IgD-negative memory B cell (primary cell): ENCODE measurements around the gene RBMS3. TPM values are rescaled to one million over a fixed set of nuclear protein-coding genes. Genes with fewer than 3 reads are reported as not detected.

Experiments used
- H3K27ac Mint-ChIP-seq, 3 donors: one replicate each; pipeline ENCODE4 v1.8.0; 2020 to 2022; ENCODE audit warnings: mild to moderate bottlenecking in 3 of 3, mixed read lengths in 3 of 3, moderate library complexity in 1 of 3
- H3K27me3 Mint-ChIP-seq: one replicate; pipeline ENCODE4 v1.8.0; 2021; ENCODE audit warnings: mixed read lengths
- H3K36me3 Mint-ChIP-seq: one replicate; pipeline ENCODE4 v1.8.0; 2020; ENCODE audit warnings: mild to moderate bottlenecking, mixed read lengths
- H3K4me1 Mint-ChIP-seq, 3 donors: one replicate each; pipeline ENCODE4 v1.8.0; 2020 to 2022; ENCODE audit warnings: mixed read lengths in 3 of 3, mild to moderate bottlenecking in 1 of 3
- H3K4me3 Mint-ChIP-seq, 4 donors: one replicate each; pipeline ENCODE4 v1.8.0; 2020 to 2022; ENCODE audit warnings: mild to moderate bottlenecking in 4 of 4, mixed read lengths in 4 of 4, moderate library complexity in 3 of 4
- H3K9me3 Mint-ChIP-seq, 3 donors: one replicate each; pipeline ENCODE4 v1.8.0; 2020 to 2021; ENCODE audit warnings: mixed read lengths in 3 of 3, mild to moderate bottlenecking in 1 of 3
- polyA plus RNA-seq: library from polyadenylated mRNA; unstranded; fragments of 300-500 nt; fragmentation: Illumina TruSeq; gene quantifications from one replicate; pipeline ENCODE4 v1.2.3, GENCODE V29; 2021

Gene RBMS3
- polyA plus RNA-seq, 1 donor from 2014 or later = not detected

DNA sequence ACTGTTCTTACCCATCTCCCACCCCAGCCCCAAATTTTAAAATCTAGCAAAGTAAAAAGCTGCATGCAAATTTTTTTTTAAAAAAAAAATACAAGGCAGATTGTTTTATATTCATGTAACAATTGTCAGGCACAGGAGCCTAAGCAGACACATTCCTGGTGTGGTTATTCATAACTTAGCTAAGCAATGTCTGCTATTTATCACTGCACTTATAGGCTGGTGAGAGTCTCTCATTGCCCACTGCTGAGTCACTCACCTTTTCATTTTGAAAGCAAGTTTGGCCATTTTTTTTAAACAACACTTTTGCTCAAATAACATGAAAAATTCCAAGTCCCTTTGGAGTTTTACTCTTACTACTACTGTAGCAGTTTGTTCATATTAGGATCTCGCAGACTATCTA is 413.9 kb downstream of the RBMS3 start:
- H3K4me1 Mint-ChIP-seq = no peaks in the 10 kb centered on the region
- no peaks in the 10 kb centered on the region for H3K27me3 Mint-ChIP-seq
- peaks cover 0 to 9% (median 3%) of the 10 kb centered on the region in 3 donors for H3K9me3 Mint-ChIP-seq
- no peak overlapping the region for H3K4me3 Mint-ChIP-seq
- H3K27ac Mint-ChIP-seq = no peak overlapping the region
- no peaks in the 10 kb centered on the region for H3K36me3 Mint-ChIP-seq

DNA sequence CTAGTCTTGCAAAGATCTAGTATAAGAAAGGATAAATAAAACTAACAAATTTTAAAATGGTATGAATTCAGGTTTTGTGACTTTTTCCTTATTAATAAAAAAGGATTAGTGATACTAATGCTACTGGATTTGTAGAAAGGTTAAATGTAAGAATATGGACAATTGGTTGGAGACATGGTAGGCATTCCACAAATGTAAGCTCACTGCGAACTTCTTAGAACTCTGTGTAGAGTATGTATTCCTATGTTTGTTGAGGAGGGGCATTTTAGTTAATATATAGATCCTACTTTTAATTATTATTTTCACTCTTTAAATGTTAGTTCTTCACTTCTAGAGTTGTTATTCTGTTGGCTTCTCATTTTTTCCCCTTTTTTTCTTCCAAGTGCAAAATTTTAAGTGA is 414.3 kb downstream of the RBMS3 start:
- Mint-ChIP-seq H3K4me1 (no peaks in the 10 kb centered on the region), H3K9me3 (peaks cover 0 to 14% (median 3%) of the 10 kb centered on the region in 3 donors), H3K27me3 (no peaks in the 10 kb centered on the region), H3K27ac (no peak overlapping the region), H3K4me3 (no peak overlapping the region), H3K36me3 (no peaks in the 10 kb centered on the region)

DNA sequence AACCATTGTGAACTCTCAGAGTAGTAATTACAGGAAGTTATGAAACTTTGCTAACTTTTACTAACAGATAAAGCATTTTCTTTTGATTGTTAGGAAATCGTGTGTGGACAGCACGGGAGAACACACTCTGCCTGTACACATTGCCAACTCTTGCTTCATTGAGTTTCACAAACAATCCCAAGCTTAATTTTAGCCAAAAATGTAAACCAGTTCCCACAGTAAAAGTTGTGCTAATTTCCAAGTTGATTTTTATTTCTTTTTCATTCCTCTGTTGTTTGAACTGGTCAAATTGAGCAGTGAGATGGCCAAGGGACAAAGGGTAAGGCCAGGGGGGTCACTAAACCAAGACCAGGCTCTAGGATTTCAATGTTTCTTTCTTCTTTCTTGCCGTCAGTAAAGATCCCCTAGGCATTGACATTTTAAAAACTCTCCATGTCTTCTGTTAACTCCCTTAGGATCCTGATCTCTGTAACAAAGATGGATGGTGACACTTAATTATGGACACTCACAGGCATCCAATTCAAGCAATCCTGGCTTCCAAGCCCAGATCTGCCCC is 414.9 kb downstream of the RBMS3 start:
- no peaks in the 10 kb centered on the region for H3K36me3 Mint-ChIP-seq
- H3K4me1 Mint-ChIP-seq = no peaks in the 10 kb centered on the region
- H3K4me3 Mint-ChIP-seq = no peak overlapping the region
- no peaks in the 10 kb centered on the region for H3K27me3 Mint-ChIP-seq
- peaks cover 4 to 19% (median 4%) of the 10 kb centered on the region in 3 donors for H3K9me3 Mint-ChIP-seq
- no peak overlapping the region for H3K27ac Mint-ChIP-seq

DNA sequence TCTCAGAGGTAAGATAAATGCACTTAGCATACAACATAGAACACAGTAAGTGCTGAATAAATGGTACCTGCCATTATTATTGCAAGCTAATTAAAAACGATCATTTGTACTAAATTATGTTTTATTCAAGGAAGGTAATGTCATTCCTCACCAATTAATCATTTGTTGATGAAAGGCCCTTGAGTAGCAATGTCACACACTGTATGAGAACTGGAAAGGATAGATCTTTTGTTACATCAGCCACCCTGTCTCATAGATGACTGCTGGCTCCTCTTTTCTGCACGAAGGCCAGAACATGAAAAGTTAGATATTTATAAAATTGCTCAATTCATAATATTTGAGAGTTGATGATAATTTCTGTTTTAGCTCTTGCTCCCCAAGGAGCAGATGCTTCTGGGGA is 415.4 kb downstream of the RBMS3 start:
- Mint-ChIP-seq H3K4me3 (no peak overlapping the region), H3K36me3 (no peaks in the 10 kb centered on the region), H3K27me3 (no peaks in the 10 kb centered on the region), H3K9me3 (peaks cover 4 to 19% (median 5%) of the 10 kb centered on the region in 3 donors), H3K27ac (no peak overlapping the region), H3K4me1 (no peaks in the 10 kb centered on the region)

DNA sequence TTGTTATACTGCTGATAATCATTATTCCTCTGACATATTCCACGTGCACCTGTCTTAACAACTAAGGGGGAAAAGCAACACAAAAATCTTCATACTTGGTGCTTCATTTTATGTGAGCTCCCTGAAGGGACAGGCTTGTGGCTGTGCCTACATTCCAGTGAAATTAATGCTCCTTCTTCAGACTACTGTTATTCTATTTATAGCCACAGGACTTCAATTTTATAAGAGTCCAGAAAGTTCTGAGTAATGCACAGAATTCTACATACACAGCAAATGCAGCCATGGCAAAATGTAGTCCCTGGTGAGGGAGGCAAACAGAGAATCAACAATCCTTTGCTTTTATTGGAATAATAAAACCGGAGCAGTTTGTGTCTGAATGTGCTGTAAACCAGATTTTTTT is 417.1 kb downstream of the RBMS3 start:
- Mint-ChIP-seq H3K9me3 (peaks cover 4 to 19% (median 5%) of the 10 kb centered on the region in 3 donors), H3K4me1 (no peaks in the 10 kb centered on the region), H3K4me3 (no peak overlapping the region), H3K27me3 (no peaks in the 10 kb centered on the region), H3K27ac (no peak overlapping the region), H3K36me3 (no peaks in the 10 kb centered on the region)

DNA sequence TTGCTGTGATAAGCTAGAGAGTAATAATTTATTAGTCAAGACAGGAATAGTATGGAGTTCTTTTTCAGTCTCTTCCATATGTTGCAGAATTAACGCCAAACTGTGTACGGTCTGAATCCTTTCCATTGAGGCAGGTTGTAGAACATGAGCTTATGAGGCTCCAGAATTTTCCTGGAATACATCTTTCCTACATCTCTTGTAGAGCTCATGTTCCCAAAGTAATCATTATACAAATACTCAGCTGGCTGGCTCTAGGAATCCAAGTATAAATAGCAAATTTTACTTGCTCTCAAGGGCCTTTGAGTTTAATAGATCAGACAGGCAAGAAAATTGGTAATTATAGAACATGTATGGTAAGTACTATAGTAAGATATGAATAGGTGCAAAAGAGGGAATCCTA is 419.4 kb downstream of the RBMS3 start:
- Mint-ChIP-seq H3K27me3 (no peaks in the 10 kb centered on the region), H3K27ac (no peak overlapping the region), H3K36me3 (no peaks in the 10 kb centered on the region), H3K4me3 (no peak overlapping the region), H3K4me1 (no peaks in the 10 kb centered on the region), H3K9me3 (peaks cover 4 to 19% (median 6%) of the 10 kb centered on the region in 3 donors)

DNA sequence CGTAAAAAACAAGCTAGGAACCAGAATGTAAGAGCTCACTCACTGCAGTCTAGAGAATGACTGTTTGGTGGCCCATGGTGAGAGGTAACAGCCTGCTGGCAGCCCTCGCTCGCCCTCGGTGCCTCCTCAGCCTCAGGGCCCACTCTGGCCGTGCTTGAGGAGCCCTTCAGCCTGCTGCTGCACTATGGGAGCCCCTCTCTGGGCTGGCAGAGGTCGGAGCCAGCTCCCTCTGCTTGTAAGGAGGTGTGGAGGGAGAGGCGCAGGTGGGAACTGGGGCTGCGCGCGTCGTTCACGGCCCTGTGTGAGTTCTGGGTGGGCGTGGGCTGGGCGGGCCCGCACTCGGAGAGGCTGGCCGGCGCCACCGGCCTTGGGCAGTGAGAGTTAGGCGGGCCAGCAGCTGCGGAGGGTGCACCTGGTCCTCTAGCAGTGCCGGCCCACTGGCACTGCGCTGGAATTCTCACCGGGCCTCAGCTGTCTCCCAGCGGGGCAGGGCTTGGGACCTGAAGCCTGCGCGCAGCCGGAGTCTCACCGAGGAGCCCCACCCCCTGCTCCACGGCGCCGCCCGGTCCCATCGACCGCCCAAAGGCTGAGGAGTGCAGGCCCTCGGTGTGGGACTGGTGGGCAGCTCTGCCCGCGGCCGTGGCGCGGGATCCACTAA is 420.6 kb downstream of the RBMS3 start:
- no peaks in the 10 kb centered on the region for H3K27me3 Mint-ChIP-seq
- H3K4me3 Mint-ChIP-seq = no peak overlapping the region
- H3K4me1 Mint-ChIP-seq = no peaks in the 10 kb centered on the region
- H3K27ac Mint-ChIP-seq = no peak overlapping the region
- H3K9me3 Mint-ChIP-seq = peaks cover 4 to 14% (median 6%) of the 10 kb centered on the region in 3 donors
- H3K36me3 Mint-ChIP-seq = no peaks in the 10 kb centered on the region

DNA sequence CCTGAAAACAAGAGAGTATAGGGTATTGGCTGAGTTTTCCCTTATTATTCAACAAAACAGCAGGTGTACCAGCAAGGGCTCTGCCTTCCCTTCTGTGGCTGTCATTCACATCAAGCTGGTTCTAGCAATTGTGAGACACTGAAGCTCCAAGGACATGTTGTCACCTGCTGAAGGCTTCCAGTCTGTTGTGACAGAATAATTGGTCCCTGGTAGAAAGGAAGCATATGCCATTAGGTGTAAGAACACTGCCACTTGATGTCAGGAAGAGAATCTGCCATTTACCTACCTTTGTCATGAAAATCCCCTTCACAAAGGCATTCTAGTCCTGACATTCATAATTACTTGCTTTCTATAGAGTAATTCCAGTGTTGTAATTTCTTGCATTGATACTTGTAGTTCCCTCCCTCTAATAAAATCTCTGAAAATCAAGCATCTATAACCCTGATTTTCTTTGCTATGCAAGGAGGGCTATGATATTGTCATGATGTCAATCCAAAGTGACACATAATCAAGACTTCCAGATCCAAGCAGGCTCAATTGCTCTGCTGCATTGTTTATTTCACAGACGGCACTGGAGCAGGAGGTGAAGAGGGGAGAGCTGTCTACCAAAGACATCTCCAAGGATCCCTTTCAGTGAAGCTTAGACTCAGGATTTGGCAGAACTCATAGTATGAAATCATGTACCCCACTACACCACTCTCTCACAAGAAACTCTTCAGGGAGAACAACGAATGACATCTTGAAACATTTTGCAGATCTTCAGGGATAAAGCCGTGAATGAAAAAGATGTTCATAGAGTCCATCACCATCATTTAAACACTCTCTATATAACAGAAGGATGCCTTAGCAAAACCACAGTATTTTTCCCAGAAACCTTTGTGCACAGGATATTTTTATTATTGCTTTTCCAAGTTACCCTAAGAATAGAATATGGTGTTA is 425.3 kb downstream of the RBMS3 start:
- Mint-ChIP-seq H3K36me3 (no peaks in the 10 kb centered on the region), H3K4me3 (no peak overlapping the region), H3K27ac (no peak overlapping the region), H3K27me3 (no peaks in the 10 kb centered on the region), H3K9me3 (peaks cover 0 to 2% (median 0%) of the 10 kb centered on the region in 3 donors), H3K4me1 (no peaks in the 10 kb centered on the region)

DNA sequence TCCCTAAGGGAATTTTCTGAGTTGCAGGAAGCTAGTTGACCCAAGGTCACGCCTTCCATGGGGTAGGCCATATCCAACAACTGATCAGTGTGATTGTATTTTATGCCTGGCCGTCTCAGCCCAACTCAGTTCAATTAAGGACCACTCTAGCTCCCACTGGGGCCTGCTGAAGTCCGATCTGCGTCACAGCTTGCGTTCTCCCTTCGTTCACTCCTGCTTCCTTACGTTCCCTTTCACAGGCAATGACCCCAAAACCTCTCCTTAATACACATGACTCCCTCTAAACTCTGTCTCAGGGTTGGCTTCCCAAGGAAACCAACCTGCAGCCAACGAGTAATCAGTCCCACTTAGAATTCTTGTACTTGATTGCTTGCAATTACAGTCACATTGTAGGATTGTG is 428.0 kb downstream of the RBMS3 start:
- no peak overlapping the region for H3K27ac Mint-ChIP-seq
- no peak overlapping the region for H3K4me3 Mint-ChIP-seq

DNA sequence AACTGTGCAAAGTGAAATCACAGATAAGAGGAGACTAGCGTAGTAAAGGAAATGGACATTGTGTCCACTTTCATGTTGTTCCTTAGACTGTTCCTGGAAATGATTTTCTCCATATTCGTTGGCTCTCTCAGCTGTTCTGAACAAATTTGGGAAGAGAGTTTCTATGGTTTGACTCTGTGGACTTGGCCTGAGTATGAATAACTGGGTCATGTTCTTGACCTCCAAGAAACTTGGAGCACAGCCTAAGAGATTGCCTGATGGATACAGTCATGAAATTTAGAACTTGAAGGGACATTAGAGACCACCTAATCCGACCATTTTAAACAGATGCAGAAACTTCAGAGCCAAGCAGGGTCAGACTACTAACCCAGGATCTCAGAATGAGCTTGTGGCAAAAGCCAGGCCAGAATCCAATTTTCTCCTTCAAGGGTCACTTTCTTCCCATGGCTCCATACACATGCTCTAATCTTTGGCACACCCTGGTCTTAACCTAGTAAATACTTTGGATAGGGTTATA is 430.4 kb downstream of the RBMS3 start:
- Mint-ChIP-seq H3K4me3 (no peak overlapping the region), H3K27ac (no peak overlapping the region), H3K9me3 (no peaks in the 10 kb centered on the region), H3K4me1 (no peaks in the 10 kb centered on the region), H3K27me3 (no peaks in the 10 kb centered on the region), H3K36me3 (no peaks in the 10 kb centered on the region)

More for the DNA sequence above, 428.0 kb downstream of the RBMS3 start:
- Mint-ChIP-seq H3K27me3 (no peaks in the 10 kb centered on the region), H3K4me1 (no peaks in the 10 kb centered on the region), H3K36me3 (no peaks in the 10 kb centered on the region), H3K9me3 (peaks cover 0 to 2% (median 0%) of the 10 kb centered on the region in 3 donors)

DNA sequence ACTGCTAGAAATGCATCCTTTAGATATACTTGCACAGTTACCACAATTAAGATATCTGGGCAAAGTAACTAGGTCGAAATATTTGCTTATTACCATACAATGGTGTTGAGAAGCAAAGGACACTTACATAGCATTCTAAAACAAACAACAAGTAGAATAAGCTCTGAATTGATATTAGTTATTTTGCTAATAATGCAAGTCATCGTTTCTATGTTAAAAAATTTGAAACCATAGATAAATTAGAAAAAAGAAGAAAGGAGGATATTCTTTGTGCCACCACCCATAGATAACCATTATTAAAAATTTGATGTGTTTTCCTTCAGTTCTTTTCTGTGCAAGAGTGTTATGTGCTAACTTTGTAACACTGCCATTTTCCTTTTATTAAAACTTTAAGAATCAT is 435.3 kb downstream of the RBMS3 start:
- no peaks in the 10 kb centered on the region for H3K4me1 Mint-ChIP-seq
- H3K4me3 Mint-ChIP-seq = no peak overlapping the region
- no peaks in the 10 kb centered on the region for H3K27me3 Mint-ChIP-seq
- no peaks in the 10 kb centered on the region for H3K9me3 Mint-ChIP-seq
- H3K36me3 Mint-ChIP-seq = no peaks in the 10 kb centered on the region
- H3K27ac Mint-ChIP-seq = no peak overlapping the region

DNA sequence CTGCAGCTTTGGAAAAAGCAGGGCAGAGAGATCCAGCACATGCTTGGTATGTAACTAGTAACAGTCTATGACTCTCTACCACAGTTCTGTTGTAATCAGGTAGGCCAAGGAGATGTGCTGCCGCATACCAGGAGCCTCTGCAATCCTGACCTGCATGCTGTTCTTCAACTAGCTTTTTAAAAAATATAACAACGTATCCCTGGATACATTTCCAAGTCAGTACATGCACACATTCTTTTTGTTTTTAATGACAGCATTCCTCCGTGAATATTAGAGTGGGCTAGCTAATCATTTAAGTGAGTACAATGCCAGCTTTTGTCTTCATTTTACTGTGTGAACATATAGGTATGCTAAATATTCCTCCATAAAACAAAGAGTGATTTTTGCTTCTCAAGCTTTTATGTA is 437.8 kb downstream of the RBMS3 start:
- peaks cover 0 to 3% (median 0%) of the 10 kb centered on the region in 3 donors for H3K9me3 Mint-ChIP-seq
- no peaks in the 10 kb centered on the region for H3K36me3 Mint-ChIP-seq
- H3K27me3 Mint-ChIP-seq = no peaks in the 10 kb centered on the region
- no peak overlapping the region for H3K27ac Mint-ChIP-seq
- H3K4me3 Mint-ChIP-seq = no peak overlapping the region
- H3K4me1 Mint-ChIP-seq = no peaks in the 10 kb centered on the region

DNA sequence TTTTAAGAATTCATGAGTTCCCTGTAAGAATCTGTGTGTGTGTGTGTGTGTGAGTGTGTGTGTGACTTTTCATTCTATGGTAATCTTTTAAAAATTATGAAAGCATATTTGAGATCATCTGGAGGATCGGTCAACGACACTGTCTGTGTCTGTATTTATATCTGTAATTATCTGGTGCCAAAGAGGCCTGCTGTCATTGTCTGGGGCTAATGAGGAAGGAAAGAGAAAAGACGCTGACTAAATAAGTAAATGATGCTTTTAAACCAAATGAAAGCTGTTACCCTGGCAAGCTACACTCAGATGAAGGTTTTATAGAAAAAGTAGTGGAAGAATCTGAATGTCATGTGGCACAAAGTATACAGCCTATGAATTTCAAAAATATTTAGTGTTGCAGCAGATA is 439.8 kb downstream of the RBMS3 start:
- Mint-ChIP-seq H3K9me3 (peaks cover 0 to 3% (median 0%) of the 10 kb centered on the region in 3 donors), H3K36me3 (no peaks in the 10 kb centered on the region), H3K4me3 (no peak overlapping the region), H3K4me1 (no peaks in the 10 kb centered on the region), H3K27me3 (no peaks in the 10 kb centered on the region), H3K27ac (no peak overlapping the region)

DNA sequence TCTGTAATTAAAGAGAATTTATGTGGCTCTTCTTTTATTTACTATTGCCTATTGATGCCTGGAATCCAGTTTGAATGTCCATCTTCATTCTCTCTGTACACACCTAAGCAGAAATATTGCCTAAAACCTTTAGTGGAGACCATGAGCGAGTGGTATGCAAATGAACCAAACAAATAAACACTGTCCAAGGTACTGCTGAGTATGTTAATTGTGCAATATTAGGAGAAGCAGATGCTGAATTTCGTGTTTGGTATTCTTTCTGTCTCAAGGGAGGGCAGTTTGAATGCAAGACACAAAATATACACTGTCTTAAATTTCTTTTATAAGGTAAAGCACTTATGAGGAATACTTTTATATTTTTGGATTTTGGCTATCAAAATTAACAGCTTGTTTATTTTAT is 440.9 kb downstream of the RBMS3 start:
- Mint-ChIP-seq H3K4me1 (no peaks in the 10 kb centered on the region), H3K4me3 (no peak overlapping the region), H3K36me3 (no peaks in the 10 kb centered on the region), H3K27ac (no peak overlapping the region), H3K27me3 (no peaks in the 10 kb centered on the region), H3K9me3 (peaks cover 0 to 3% (median 0%) of the 10 kb centered on the region in 3 donors)

DNA sequence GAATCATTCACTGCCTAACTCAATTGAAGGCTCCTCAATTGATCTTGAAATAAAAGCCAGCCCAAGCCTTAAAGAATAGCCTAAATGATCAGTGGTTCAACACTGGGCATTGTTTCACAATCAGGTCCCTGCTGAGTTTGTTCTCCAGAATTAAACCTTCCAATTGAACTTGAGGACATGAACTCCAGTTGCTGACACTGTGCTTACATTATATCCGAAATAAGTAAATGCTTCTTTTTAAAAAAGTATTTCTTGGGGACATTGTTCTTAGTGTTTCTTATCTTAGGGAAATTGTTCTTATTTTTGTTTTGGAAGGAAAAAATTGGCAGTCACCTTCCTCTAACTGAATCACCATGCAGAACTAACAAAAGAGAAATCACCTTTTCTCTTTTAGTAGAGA is 450.2 kb downstream of the RBMS3 start:
- Mint-ChIP-seq H3K36me3 (no peaks in the 10 kb centered on the region), H3K27ac (no peak overlapping the region), H3K27me3 (no peaks in the 10 kb centered on the region), H3K9me3 (peaks cover 0 to 2% (median 0%) of the 10 kb centered on the region in 3 donors), H3K4me1 (no peaks in the 10 kb centered on the region), H3K4me3 (no peak overlapping the region)
